Activated T-helper 17 cell treated with anti-CD3 and anti-CD28 coated beads, Interleukin-2, amount 50 U/mL, for 72 hours (primary cell): Measurements from ENCODE around the gene ENTPD1. TPM values are rescaled to one million over a fixed set of nuclear protein-coding genes. Genes with fewer than 3 reads are reported as not detected.
"Not testable (repeated sequence)": the region's sequence is repeated elsewhere in the genome, so short reads cannot be mapped to it uniquely, and the experiment has no call there.

Source experiments
- ATAC-seq: fragments of 150-1000 bp; cut with Tn5 transposase; replicated peaks from 2 replicates; pipeline ENCODE4 v1.10.0; 2021; ENCODE audit warnings: mild to moderate bottlenecking, moderate library complexity
- H3K27ac Mint-ChIP-seq: one replicate; pipeline ENCODE4 v1.8.0; 2022; ENCODE audit warnings: mixed read lengths
- H3K27me3 Mint-ChIP-seq: one replicate; pipeline ENCODE4 v1.8.0; 2022; ENCODE audit warnings: mixed read lengths
- H3K36me3 Mint-ChIP-seq: one replicate; pipeline ENCODE4 v1.8.0; 2022; ENCODE audit warnings: low read depth, mild to moderate bottlenecking, mixed read lengths
- H3K4me1 Mint-ChIP-seq: one replicate; pipeline ENCODE4 v1.8.0; 2022; ENCODE audit warnings: mixed read lengths
- H3K4me3 Mint-ChIP-seq: one replicate; pipeline ENCODE4 v1.8.0; 2022; ENCODE audit warnings: mild to moderate bottlenecking, mixed read lengths
- H3K9me3 Mint-ChIP-seq: one replicate; pipeline ENCODE4 v1.8.0; 2022; ENCODE audit warnings: mixed read lengths
- total RNA-seq, 2 donors: library from RNA; stranded (reverse); gene quantifications; one replicate each; pipeline ENCODE4 v1.2.3, GENCODE V29; 2022

ENTPD1 gene, protein sequence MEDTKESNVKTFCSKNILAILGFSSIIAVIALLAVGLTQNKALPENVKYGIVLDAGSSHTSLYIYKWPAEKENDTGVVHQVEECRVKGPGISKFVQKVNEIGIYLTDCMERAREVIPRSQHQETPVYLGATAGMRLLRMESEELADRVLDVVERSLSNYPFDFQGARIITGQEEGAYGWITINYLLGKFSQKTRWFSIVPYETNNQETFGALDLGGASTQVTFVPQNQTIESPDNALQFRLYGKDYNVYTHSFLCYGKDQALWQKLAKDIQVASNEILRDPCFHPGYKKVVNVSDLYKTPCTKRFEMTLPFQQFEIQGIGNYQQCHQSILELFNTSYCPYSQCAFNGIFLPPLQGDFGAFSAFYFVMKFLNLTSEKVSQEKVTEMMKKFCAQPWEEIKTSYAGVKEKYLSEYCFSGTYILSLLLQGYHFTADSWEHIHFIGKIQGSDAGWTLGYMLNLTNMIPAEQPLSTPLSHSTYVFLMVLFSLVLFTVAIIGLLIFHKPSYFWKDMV
- total RNA-seq = 10 to 100 TPM in 1 of 2 donors, 1 to 10 TPM in 1; 4.5 to 36.3 TPM

DNA sequence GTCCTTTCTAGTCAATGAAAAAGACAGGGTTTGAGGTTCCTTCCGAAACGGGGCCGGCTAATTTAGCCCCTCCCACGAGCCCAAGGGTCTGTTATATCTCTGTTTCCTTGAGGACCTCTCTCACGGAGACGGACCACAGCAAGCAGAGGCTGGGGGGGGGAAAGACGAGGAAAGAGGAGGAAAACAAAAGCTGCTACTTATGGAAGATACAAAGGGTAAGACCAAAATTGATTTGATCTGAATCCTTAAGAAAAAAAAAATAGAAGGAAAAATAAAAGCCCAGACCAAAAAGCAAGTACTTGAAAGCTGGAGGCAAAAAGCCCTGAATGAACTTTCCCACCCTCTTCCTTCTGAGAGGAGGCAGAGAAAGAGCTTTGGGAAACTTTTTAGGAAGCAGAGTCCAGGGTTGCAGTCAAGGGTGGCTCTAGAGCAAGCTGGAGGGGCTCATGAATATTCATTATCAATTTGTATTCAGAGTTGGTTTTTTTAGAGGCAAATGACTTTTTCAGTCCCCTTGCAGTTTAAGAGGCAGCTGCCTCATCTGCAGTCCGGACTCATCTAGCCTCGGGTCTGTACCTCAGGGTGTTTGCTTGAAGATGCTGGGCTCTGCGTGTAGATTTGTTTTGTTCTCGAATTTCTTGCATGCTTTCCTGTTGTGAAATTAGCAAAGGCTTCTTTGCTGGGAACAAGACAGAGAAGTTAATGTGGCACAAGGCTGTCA, at the start of gene ENTPD1:
Gene ENTPD1 (plus strand): TSS at position 123 of the 721 bp plus-strand sequence. CDS start 77 bp downstream, at position 200.
- peaks cover 25% of the 10 kb centered on the region for H3K27me3 Mint-ChIP-seq
- no peaks in the 10 kb centered on the region for H3K36me3 Mint-ChIP-seq
- ATAC-seq = no peak
- H3K27ac Mint-ChIP-seq = peak within 1 kb of the TSS; percentile 10
- H3K9me3 Mint-ChIP-seq = peaks cover 5% of the 10 kb centered on the region
- peaks cover 14% of the 10 kb centered on the region for H3K4me1 Mint-ChIP-seq
- H3K4me3 Mint-ChIP-seq = peak within 1 kb of the TSS; percentile 36

- Mint-ChIP-seq H3K4me1 (no peaks in the 10 kb centered on the region), H3K27ac (no peak overlapping the region), H3K36me3 (no peaks in the 10 kb centered on the region), H3K27me3 (no peaks in the 10 kb centered on the region), H3K4me3 (no peak overlapping the region), H3K9me3 (no peaks in the 10 kb centered on the region)
- no peak for ATAC-seq
These were observed 49.4 kb upstream of the ENTPD1 start for GRCh38 chr10:95706573-95706972.

DNA sequence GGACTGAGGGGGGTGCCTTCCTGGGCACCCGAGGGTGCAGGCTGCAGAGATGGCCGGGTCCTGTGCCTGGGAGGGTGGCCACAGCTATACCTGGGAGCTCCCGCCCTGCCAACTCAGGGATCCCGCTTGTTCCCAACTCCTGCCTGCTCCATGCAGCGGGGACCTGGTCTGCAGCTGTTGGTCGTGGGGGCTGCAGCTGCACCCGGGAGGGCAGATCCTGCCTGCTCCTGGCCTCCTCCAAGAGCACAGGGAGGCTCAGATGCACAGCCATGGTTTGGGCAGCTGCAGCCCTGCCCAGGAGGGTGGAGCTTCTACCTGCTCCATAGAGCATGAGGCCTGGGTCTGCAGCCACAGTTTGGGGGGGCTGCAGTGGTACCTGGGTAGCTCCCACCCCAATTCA, 49.0 kb upstream of the ENTPD1 start:
- Mint-ChIP-seq H3K36me3 (no peaks in the 10 kb centered on the region), H3K9me3 (no peaks in the 10 kb centered on the region), H3K27ac (no peak overlapping the region), H3K27me3 (no peaks in the 10 kb centered on the region), H3K4me1 (no peaks in the 10 kb centered on the region), H3K4me3 (no peak overlapping the region)
- peak; percentile 14 for ATAC-seq

GRCh38 chr10:95711492-95711891, 44.5 kb upstream of the ENTPD1 start:
- H3K9me3 Mint-ChIP-seq = no peaks in the 10 kb centered on the region
- no peak for ATAC-seq
- no peak overlapping the region for H3K27ac Mint-ChIP-seq
- no peaks in the 10 kb centered on the region for H3K27me3 Mint-ChIP-seq
- H3K4me3 Mint-ChIP-seq = no peak overlapping the region
- H3K4me1 Mint-ChIP-seq = no peaks in the 10 kb centered on the region
- H3K36me3 Mint-ChIP-seq = no peaks in the 10 kb centered on the region

- Mint-ChIP-seq H3K27me3 (peaks cover 2% of the 10 kb centered on the region), H3K36me3 (no peaks in the 10 kb centered on the region), H3K4me1 (no peaks in the 10 kb centered on the region), H3K4me3 (no peak overlapping the region), H3K27ac (no peak overlapping the region), H3K9me3 (no peaks in the 10 kb centered on the region)
- no peak for ATAC-seq
These were observed 39.5 kb upstream of the ENTPD1 start for GRCh38 chr10:95716466-95716865.

DNA sequence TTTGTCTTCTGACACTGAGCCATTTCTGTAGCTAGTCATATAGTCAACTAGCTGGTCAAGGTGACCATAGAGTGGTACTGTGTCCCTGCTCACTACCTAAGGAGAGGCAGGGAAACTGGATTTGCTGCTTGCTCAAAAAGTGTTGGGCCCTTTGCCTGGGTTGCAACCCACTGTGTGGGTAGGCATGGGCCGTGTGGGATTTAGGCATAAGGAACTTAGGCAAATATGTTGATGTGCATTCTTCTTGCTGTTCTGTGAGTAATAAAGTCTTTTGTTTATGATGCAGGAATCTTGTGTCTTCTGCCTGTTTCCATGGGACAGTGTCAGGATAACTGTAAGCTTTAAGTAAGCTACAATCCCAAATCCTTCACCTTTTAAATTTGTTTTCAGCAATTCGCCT, 39.1 kb upstream of the ENTPD1 start:
- Mint-ChIP-seq H3K36me3 (no peaks in the 10 kb centered on the region), H3K27ac (no peak overlapping the region), H3K9me3 (no peaks in the 10 kb centered on the region), H3K4me1 (no peaks in the 10 kb centered on the region), H3K27me3 (peaks cover 2% of the 10 kb centered on the region), H3K4me3 (no peak overlapping the region)
- no peak for ATAC-seq

DNA sequence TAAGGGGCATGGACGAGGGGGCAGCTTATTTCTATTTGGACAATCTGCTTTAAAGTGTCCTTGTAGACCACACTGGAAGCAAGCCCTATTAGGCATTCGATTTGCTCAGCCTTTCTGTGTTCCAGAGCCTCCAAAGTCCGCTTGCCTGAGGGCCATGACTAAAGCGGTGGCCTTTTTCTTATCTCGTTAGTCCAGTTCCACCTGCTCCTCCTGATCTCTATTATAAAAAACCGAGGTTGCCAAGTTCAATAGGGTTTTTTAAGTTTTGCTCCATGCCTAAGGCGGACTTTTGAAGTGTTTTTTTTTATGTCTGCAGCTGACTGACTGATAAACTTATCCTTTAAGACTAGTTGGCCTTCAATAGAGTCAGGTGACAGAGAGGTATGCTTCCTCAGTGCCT, 35.2 kb upstream of the ENTPD1 start:
- ATAC-seq, H3K4me1 Mint-ChIP-seq, H3K9me3 Mint-ChIP-seq, H3K27ac Mint-ChIP-seq, H3K4me3 Mint-ChIP-seq, H3K36me3 Mint-ChIP-seq, H3K27me3 Mint-ChIP-seq: not testable (repeated sequence)

DNA sequence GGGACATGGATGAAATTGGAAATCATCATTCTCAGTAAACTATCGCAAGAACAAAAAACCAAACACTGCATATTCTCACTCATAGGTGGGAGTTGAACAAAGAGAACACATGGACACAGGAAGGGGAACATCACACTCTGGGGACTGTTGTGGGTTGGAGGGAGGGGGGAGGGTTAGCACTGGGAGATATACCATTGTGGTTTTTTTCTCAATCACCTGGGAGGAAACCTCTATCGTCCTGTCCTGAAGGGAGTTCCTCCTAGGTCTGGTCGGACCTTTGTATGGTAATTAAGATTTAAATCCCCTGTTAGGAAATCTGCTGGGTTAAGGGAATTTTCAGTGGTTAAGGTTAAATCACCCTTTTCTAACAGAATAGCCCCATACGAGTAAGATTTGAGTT, 33.5 kb upstream of the ENTPD1 start:
- not testable (repeated sequence) for ATAC-seq

GRCh38 chr10:95728526-95728925, 27.4 kb upstream of the ENTPD1 start:
- no peaks in the 10 kb centered on the region for H3K36me3 Mint-ChIP-seq
- H3K27me3 Mint-ChIP-seq = peaks cover 16% of the 10 kb centered on the region
- H3K9me3 Mint-ChIP-seq = peaks cover 6% of the 10 kb centered on the region
- ATAC-seq = no peak
- no peaks in the 10 kb centered on the region for H3K4me1 Mint-ChIP-seq
- H3K4me3 Mint-ChIP-seq = no peak overlapping the region
- H3K27ac Mint-ChIP-seq = no peak overlapping the region

More for the DNA sequence above, 33.5 kb upstream of the ENTPD1 start:
- H3K36me3 Mint-ChIP-seq, H3K27me3 Mint-ChIP-seq, H3K4me3 Mint-ChIP-seq, H3K4me1 Mint-ChIP-seq, H3K9me3 Mint-ChIP-seq, H3K27ac Mint-ChIP-seq: not testable (repeated sequence)

GRCh38 chr10:95729323-95730055, 26.5 kb upstream of the ENTPD1 start:
- peaks cover 14% of the 10 kb centered on the region for H3K9me3 Mint-ChIP-seq
- no peak overlapping the region for H3K27ac Mint-ChIP-seq
- no peaks in the 10 kb centered on the region for H3K36me3 Mint-ChIP-seq
- ATAC-seq = no peak
- no peaks in the 10 kb centered on the region for H3K4me1 Mint-ChIP-seq
- H3K4me3 Mint-ChIP-seq = no peak overlapping the region
- peaks cover 20% of the 10 kb centered on the region for H3K27me3 Mint-ChIP-seq

GRCh38 chr10:95730233-95730632, 25.7 kb upstream of the ENTPD1 start:
- H3K9me3 Mint-ChIP-seq = peaks cover 13% of the 10 kb centered on the region
- peaks cover 21% of the 10 kb centered on the region for H3K27me3 Mint-ChIP-seq
- ATAC-seq = no peak
- H3K4me3 Mint-ChIP-seq = no peak overlapping the region
- no peaks in the 10 kb centered on the region for H3K4me1 Mint-ChIP-seq
- H3K27ac Mint-ChIP-seq = no peak overlapping the region
- H3K36me3 Mint-ChIP-seq = no peaks in the 10 kb centered on the region

DNA sequence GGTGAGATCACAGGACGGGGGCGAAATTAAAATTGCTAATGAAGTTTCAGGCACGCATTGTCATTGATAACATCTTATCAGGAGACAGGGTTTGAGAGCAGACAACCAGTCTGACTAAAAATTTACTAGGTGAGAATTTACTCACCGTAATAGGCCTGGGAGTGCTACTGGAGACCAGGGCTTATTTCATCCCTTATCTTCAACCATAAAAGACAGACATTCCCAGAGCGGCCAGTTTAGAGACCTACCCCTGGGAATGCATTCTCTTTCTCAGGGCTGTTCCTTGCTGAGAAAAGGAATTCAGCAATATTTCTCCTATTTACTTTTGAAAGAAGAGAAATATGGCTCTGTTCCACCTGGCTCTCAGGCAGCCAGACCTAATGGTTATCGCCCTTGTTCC, 23.1 kb upstream of the ENTPD1 start:
- H3K4me1 Mint-ChIP-seq, ATAC-seq, H3K36me3 Mint-ChIP-seq, H3K4me3 Mint-ChIP-seq, H3K27ac Mint-ChIP-seq: not testable (repeated sequence)
- peaks cover 13% of the 10 kb centered on the region for H3K9me3 Mint-ChIP-seq
- peaks cover 24% of the 10 kb centered on the region for H3K27me3 Mint-ChIP-seq

DNA sequence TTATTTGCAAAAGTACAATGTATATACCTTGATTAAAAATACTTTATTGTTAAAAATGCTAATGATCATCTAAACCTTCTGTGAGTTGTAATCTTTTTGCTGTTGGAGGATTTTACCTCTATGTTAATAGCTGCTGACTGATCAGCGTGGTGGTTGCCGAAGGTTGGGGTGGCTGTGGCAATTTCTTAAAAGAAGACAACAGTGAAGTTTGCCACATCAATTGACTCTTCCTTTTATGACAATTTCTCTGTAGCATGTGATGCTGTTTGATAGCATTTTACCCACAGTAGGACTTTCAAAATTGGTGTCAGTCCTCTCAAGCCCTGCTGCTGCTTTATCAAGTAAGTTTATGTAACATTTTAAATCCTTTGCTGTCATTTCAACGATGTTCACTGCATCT, 16.9 kb upstream of the ENTPD1 start:
- Mint-ChIP-seq H3K9me3 (peaks cover 5% of the 10 kb centered on the region), H3K4me3 (no peak overlapping the region), H3K27me3 (peaks cover 18% of the 10 kb centered on the region), H3K36me3 (no peaks in the 10 kb centered on the region), H3K4me1 (no peaks in the 10 kb centered on the region), H3K27ac (no peak overlapping the region)
- ATAC-seq = no peak

GRCh38 chr10:95741807-95742467, 14.0 kb upstream of the ENTPD1 start:
- H3K27me3 Mint-ChIP-seq = peaks cover 13% of the 10 kb centered on the region
- H3K27ac Mint-ChIP-seq = no peak overlapping the region
- H3K36me3 Mint-ChIP-seq = no peaks in the 10 kb centered on the region
- H3K4me3 Mint-ChIP-seq = no peak overlapping the region
- no peaks in the 10 kb centered on the region for H3K9me3 Mint-ChIP-seq
- no peaks in the 10 kb centered on the region for H3K4me1 Mint-ChIP-seq
- ATAC-seq = no peak
